Adipose tissue (tissue), 3 donors: ENCODE results near the gene RELN. TPM values are rescaled to one million over a fixed set of nuclear protein-coding genes. Genes with fewer than 3 reads are reported as not detected.

Experiments
- H3K27ac ChIP-seq: one replicate; pipeline ENCODE4 v1.5.1; 2013; ENCODE audit warnings: low read depth, low read length
- WGBS, 3 donors: extraction: QIAGEN DNeasy Blood & Tissue Kit; methylation state at CpG; one replicate each; pipeline ENCODE4 v1.1.7; 2013; 5-methylcytosine and 5-hydroxymethylcytosine counted together
- polyA plus RNA-seq, 3 donors: library from polyadenylated mRNA; stranded (reverse); fragments of 200-250 nt; gene quantifications; one replicate each; pipeline ENCODE4 v1.2.3, GENCODE V29; 2013
- donor health status: healthy with polysubstance abuse.
- donor health status: Bipolar disorder and iron deficiency.
- donor health status: healthy.

The RELN gene
- polyA plus RNA-seq, 3 donors: 0.59 to 3.8 (median 2.0) TPM

DNA sequence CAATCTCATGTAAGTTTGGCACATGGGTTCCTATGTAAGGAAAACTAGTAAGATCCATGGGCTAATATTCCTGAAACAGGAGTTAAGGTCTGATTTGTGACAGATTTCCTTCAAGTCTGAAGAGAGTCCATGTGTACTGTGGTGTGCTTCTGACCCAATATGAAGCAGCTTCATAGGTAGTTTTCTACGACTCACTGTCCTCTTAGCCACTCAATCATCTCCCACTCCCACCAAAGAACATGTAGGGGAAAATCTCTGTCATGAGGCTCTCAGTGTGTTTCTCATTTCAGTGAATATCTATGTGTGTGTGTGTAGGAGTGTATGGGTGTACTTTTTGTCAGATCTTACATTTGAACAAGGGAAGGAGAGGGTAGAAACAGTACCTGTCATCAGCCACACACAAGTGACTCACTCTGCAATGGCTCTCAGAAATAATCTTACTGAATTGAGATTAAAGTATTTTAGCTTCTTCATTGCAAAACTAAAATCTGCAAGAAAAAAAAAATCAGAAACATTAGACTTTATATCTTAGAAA is 31.1 kb downstream of the RELN start:
- 75 to 94% (median 78%) methylated on average over 1 of the region's 1 CpG for WGBS, 3 donors
- H3K27ac ChIP-seq: no peak overlapping the region

DNA sequence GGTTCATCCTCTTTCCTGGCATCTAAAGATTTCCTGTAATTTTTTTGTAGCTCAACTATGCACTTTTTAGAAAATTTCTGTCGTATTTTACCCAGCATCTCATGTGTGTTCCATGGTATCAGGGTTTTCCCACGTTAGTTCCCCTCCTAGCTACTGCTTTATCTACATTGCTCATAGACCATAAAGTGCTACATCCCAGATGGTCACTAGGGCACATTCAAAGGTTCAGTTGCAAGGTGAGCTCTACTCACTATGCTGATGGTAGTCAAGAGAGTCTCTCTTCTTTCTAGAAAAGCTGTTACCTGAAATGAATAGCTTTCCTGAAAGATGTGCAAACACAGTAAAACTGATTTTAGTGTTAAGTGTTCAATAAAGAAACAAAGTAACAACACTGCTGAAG is 33.5 kb downstream of the RELN start:
- WGBS, 3 donors: 58 to 73% (median 69%) methylated on average over 2 of the region's 2 CpGs
- H3K27ac ChIP-seq: no peak overlapping the region

DNA sequence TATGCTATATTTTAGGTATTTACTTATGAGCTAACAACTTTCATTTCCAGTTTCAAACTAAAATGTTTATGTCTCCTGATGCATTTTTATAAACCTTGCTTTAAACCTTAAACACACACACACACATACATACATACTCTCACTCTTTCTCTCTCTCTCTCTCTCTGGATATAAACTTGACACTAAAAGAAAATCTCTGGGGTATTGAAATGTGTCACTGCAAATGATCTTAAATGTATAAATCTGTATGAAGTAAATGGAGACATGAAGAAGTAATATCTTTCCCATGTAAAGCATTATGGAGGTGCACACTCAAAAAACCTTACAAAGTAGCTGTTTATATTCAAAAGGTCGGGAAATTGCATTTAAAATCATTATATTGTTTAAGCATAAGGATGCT is 37.0 kb downstream of the RELN start:
- 57 to 59% (median 59%) methylated on average over 1 of the region's 1 CpG for WGBS, 3 donors
- H3K27ac ChIP-seq: no peak overlapping the region

DNA sequence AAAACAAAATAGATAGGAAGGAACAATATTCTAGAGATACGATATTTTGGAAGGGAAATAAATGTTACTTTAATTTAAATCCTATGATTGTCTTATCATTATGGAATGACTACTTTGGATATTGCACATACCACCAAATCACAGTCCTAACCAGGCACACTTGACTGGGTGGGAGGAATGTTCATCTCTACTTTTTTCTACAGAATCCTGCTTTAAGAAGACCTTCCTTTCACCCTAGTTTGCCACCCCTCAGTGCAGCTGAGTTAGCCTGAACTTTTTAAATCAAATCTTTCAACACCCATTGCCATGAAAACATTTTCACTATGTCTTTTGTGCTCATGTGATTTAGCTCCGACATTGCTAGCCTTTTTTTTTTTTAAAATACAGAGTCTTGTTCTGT is 38.1 kb downstream of the RELN start:
- no peak overlapping the region for H3K27ac ChIP-seq
- 61 to 81% (median 66%) methylated on average over 2 of the region's 2 CpGs for WGBS, 3 donors

DNA sequence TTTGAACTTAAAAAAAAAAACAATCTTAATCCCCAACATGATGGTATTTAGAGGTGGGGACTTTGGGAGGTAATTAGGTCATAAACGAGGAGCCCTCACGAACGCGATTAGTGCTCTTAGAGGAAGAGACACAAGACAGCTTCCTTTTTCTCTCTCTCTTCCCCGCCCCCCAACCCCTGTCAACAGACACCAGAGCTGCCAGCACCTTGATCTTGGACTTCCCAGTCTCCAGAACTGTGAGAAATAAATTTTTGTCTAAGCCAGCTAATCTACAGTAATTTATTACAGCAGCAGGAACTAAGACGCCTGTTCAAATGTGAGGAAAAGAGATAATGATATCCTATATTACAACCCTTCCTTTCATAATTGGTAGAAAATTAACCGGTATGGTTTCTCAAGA is 40.1 kb downstream of the RELN start:
- WGBS, 3 donors: 71 to 82% (median 75%) methylated on average over 7 of the region's 7 CpGs
- no peak overlapping the region for H3K27ac ChIP-seq

DNA sequence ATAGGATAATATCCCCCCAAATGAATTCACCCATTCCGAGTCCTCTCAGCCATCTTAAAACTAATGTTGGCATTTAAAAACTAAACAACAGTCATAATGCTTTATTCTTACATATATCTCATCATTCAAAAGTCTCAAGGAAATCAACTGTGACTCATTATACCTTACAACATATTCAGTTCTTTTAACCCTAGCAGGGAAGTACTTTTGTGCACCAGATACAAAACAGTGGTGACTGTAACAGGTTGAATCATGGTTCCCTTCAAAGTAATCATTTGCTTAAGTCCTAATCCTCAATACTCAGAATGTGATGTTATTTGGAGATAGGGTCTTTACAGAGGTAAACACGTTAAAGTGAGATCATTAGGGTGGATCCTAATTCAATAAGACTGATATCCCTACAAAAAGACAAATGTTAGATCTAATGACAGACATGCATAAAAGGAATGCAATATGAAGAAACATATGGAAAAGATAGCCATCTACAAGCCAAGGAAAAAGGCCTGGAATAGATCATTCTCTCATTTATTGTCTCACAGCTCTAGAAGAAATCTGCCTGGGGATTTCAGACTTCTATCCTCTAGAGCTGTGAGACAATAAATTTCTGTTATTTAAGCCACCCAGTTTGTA is 42.3 kb downstream of the RELN start:
- 53 to 74% (median 66%) methylated on average over 2 of the region's 2 CpGs for WGBS, 3 donors
- H3K27ac ChIP-seq: no peak overlapping the region

DNA sequence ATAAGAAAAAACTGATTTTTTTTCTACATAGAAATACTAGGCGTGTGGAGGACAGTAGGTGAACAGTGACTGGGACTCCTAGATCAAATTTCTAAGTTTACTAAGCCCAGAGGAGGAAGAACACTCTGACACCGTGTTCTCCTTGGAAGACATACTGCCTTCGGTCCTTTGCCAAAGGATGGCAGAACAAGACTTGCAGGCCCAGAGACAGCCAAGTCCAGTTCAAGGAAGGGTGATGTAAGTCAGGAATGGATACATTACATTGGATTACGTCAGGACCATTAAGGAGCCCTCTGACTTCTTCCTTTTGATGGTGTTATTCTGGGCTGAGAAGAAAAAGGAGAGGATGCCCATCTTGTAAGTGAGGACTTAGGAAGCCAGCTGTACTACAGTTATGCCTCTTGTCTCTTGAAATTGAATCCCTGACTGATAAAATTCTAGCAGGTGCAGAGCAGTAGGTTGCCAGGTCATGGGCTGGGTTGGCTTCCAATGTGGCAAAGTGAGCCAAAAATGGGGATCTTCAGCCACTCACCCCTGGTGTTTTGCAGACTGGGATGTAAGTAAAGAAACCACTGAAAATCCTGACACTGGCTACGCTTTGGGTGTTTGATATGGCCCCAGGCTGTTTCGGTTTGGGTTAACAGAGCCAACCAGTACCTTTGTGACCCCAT is 45.1 kb downstream of the RELN start:
- H3K27ac ChIP-seq: no peak overlapping the region
- WGBS, 3 donors: 80 to 91% (median 85%) methylated on average over 6 of the region's 6 CpGs

DNA sequence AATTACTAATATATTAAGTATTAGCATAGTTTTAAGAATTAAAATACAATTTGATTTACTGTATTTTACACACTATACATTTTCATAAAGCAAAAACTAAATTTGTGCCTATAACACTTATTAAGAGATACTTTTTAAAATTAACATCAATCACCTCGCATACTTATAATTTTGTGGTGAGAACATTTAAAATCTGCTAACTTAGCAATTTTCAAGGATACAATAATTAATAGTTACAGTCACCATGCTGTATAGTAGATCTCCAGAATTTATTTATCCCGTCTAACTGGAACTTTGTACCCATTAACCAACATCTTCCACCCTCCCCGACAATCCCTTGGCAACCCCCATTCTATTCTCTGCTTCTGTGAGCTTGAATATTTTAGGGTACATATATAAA is 47.5 kb downstream of the RELN start:
- no peak overlapping the region for H3K27ac ChIP-seq
- 80 to 90% (median 88%) methylated on average over 3 of the region's 3 CpGs for WGBS, 3 donors

DNA sequence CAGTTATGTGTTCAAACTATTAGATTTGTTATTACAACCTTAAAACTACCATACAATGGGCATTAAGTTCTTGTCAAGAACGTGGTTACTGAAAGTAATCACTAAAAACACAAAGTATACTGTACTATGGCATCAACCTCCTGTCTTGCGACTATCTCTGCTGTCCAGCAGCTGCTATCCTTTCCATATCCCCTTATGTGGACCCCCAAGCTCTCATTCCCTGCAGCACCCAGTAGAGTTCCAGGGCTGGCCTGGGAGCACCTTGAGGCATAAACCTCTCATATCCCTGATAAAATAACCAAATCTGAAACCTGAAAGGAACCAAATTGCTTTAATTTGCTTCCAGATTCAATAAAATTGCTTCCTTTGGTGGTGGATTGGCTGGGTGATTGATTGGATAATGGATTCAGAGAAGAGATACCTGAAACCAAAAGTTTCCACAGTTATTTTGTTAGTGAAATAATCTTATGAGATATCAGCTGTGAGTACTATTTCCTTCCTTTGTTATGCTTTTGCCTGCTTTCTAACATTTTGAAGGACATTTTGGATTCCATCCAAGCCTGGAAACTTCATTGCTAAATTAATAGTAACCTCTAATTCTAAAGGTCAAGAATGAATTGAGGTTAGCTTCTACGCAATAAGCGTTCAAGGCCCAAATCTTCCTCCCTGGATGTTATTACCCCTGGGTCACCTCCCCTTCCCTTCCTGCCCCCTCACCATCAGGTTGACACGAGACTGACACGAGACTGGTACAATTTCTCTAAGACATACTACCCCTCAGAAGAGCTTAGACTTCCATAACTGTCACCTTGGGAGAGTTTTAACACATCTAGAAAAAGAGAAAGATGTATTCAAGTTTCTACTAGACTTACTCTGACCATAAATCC is 48.8 kb downstream of the RELN start:
- WGBS, 3 donors: 62 to 83% (median 65%) methylated on average over 6 of the region's 6 CpGs
- no peak overlapping the region for H3K27ac ChIP-seq

DNA sequence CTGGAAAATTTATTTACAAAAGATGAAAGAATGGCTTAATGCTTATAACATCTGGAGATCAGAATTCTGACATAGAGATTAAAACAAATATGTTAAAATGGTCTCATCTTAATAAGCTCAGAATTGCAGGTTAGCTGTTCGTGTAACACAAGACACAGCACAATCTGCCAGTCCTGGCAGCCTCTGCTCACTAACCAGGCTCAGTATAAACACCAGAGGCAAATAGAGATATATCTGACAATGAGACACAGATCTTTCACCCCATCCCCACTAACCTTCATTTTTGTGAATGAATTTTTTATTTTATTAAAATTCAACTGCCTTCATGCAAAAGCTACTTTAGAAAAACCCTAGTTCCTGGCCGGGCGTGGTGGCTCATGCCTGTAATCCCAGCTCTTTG is 51.8 kb downstream of the RELN start:
- WGBS, 3 donors: 86 to 89% (median 87%) methylated on average over 3 of the region's 3 CpGs
- no peak overlapping the region for H3K27ac ChIP-seq

DNA sequence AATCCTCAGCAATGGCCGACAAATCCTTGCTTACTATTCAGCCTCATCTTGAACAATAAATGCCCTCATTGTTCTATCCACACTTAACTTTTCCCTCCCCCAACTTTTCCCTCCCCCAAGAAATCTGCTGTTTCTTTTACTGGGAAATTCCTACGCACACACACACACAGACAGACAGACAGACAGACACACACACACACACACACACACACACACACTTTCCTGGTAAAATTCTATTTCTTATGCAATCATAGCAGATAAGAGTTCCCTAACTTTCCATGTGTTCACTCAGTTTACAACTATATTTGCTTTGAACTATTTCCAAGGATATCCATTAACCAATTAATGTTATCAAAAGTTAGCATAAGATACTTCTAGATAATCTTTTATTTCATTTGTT is 52.9 kb downstream of the RELN start:
- H3K27ac ChIP-seq: no peak overlapping the region
- WGBS, 3 donors: 31 to 82% (median 75%) methylated on average over 2 of the region's 2 CpGs

DNA sequence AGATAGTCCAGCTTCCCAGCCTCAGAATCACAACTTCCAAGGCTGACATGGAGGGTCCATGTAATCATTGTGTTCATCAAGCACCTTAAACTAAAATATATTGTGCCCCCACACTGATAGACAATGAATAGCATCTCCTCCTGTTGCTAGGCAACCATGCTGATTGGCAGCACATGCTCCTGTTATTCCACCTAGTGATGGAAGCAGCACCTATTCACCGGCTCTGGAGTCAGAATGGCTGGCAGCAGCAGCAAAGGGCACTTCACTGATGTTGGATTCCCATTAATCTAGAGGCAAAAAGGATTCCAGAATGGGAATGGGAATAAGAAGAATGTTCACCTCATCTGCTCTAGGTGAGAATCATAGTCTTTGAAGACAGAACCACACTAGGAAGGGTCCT is 55.0 kb downstream of the RELN start:
- WGBS, 3 donors: 0 to 31% (median 0%) methylated on average over 1 of the region's 1 CpG
- no peak overlapping the region for H3K27ac ChIP-seq

DNA sequence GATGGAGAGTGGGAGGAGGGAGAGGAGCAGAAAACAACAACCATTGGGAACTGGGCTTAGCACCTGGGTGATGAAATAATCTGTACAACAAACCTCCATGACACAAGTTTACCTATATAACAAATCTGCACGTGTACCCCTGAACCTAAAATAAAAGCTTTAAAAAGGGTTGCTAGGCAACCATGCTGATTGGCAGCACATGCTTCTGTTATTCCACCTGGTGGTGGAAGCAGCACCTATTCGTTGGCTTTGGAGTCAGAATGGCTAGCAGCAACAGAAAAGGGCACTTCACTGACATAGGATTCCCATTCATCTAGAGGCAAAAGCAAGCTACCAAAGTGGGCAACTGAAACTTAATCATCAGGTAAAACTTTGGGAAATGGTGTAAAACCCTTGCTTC is 57.1 kb downstream of the RELN start:
- 40 to 44% (median 41%) methylated on average over 2 of the region's 2 CpGs for WGBS, 3 donors
- no peak overlapping the region for H3K27ac ChIP-seq

DNA sequence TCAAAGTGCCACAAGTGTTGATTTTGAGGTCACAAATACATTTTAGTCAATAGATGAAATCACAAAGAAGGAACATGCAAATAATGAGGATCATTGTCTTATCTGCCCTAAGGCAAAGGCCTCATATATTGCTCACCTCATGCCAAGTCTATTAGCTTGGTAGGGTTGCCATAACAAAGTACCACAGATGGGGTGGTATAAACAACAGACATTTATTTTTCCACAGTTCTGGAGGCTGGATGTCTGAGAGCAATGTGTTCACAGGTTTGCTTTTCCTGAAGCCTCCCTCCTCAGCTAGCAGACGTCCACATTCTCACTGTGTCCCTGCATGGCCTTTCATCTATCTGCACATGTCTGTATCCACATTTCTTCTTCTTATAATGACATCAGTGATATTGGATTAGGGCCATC is 59.6 kb downstream of the RELN start:
- 65 to 68% (median 67%) methylated on average over 1 of the region's 1 CpG for WGBS, 3 donors

DNA sequence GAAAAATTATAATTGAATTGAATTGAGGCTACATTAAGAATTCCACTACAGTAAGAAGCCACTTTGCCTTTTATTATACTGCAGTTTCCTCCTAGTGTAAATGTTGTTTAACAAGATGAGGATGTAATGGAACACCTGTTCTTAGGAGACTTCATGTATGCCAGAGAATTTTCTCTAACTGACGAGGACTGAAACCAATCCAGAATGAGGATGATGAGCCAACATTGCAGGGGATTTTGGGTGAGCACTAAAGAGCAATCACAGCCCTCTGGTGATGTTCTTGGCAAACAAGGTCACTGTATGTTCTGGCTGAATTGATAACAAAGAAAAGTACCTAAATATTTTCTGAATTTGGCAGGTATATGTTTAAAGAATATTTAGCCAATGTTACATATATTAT is 60.9 kb downstream of the RELN start:
- no peak overlapping the region for H3K27ac ChIP-seq
- WGBS, 3 donors: 57 to 66% (median 64%) methylated on average over 1 of the region's 1 CpG

More for the DNA sequence above, 59.6 kb downstream of the RELN start:
- H3K27ac ChIP-seq: no peak overlapping the region

DNA sequence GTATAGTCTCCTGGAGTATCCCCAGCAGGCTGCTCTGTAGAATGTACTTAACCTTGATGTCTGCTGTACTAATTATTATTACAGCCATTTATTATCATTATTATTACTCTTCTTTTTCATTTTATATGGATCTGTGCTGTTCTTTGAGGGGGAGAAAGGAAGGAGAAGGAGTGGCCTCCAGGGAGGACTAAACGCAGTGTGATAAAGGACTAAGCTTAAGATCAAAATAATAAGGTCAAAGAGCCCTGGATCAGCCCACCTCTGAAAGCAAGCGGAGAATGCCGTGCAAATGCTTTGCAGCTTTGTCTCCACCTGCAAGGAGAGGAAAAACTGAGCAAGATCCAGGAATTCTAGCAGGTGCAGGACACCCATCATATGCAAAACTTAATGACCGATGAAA is 65.3 kb downstream of the RELN start:
- no peak overlapping the region for H3K27ac ChIP-seq

DNA sequence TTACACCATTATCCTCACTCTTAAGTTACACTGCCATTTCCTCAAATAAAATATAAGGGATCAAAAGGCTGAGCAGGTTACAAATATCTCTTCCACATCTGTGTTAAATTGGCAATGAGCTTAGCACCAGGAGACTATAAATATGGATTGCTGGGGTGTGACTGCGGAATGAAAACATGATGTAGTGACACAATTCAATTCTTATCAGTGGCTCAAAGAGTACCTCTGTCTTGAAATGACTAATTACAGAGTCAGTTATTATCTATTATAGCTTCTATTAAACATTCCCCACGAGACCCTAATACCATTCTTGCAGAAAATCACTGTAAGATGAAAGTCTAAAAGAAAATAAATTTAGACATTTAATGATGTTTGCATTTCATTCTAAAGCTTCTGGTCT is 67.1 kb downstream of the RELN start:
- WGBS, 3 donors: 57 to 75% (median 59%) methylated on average over 2 of the region's 2 CpGs
- no peak overlapping the region for H3K27ac ChIP-seq

More for the DNA sequence above, 65.3 kb downstream of the RELN start:
- WGBS, 3 donors: 66 to 76% (median 75%) methylated on average over 4 of the region's 4 CpGs

DNA sequence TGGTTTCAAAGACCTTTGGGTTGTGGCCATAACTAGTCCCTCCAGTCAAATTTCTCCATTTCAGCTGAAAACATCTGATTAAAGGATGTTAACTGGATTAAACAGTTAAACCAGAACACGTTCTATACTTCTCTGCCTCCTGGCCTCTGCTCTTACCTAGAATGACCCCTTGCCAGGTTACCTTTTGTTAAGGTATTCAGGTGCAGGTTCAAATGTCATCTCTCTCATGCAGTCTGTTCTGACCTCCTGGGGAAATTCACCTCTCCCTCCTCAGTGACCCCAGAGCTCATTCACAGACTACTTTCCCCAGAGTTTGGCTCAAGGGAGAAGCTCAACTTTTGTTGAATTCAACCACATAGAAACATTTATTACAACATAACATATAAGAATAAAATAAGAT is 67.8 kb downstream of the RELN start:
- no peak overlapping the region for H3K27ac ChIP-seq
- 50 to 72% (median 59%) methylated on average over 1 of the region's 1 CpG for WGBS, 3 donors

DNA sequence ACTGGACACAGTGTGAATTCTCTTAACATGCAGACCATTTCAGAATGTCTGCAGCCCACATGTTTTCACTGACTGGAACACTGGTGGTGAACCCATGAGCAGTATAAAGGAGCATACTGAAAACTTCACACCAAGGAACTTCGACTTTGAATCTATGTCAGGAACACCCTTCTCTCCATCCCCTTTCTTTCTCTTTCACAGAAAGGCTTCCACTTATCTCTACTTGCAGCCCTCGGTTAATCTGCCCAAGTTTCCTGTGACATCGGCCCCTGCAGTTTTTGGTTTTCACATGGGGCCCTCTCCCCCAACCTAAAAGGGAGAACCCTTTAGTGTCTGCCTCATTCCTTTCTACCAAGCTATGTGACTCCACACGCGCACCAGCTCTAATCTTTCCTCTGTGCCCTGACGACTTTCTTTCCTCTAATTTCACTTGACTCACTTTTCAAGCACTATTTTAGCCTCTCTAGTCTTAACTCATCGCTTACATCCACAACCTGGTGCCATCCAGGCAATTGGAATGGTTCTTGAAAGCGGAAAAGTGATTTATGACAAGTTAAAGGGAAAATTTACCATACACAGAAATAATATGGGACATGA is 70.1 kb downstream of the RELN start:
- WGBS, 3 donors: 49 to 63% (median 56%) methylated on average over 8 of the region's 8 CpGs
- H3K27ac ChIP-seq: no peak overlapping the region
